ENCODE results near the gene MEF2D.
A peak's percentile ranks its signal among the peaks of the same experiment; 100 is the strongest.

Gene MEF2D

DNA sequence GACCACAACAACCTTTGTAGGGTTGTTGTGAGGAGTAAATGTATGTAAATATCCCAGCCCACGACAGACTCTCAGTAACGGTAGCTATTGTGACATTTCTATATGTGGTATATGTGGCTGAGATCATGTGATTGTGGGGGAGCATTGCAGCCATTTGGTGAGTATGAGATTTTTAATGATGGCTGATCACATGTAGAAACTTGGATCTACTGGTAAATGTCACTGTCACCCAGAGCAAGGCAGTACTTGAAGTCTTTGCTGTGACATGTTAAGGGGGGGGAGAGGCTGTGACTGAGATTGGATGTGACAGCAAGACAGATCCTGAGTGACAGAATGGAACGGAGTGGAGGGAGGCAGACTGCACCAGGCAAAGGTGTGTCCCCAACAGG is 23.9 kb upstream of the MEF2D start:
- DNase-seq (ENCODE audit: low read depth), result no peak

DNA sequence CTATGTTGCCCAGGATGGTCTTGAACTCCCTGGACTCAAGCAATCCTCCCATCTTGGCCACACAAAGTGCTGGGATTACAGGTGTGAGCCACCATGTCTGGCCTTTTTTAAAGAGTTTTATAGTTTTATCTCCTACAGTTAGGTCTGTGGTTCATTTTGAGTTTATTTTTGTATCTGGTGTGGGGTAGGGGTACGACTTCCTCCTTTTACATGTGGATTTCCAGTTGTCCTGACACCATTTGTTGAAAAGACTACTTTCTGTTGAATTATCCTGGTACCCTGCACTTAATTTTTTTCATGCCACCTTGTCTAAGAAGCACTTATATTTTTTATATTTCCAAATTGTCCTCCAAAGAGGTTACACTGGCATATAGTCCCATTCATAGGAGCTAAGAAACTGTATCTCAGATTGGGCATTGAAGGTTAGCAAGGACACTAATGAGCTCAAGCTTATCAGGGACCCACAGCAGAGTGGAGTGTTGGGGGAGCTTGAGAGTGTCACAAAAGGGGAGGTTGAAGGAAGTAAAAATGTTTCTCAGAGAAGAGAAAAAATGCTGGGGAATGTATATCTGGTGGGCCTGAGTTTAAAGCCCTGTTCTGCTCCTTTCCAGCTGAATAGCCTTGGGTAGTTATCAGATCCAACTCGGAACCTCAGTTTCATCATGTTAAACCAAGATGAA is 23.4 kb upstream of the MEF2D start:
- no peak for DNase-seq (ENCODE audit: low read depth)

DNA sequence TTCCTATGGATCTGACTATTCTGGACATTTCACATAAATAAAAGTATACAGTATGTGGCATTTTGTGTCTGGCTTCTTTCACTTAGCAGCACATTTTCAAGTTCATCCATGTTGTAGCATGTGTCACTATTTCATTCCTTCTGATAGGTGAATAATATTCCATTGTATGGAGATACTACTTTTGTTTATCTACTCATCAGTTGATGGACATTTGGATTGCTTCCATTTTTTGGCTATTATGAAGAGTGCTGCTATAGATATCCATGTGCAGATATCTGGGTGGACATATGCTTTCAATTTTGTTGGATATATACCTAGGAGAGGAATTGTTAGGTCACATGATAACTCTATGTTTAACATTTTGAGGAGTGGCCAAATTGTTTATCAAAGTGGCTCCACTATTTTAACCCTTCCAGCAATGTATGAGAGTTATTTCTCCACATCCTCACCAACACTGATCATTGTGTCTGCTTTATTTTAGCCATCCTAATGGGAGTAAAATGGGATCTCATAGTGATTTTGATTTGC is 21.9 kb upstream of the MEF2D start:
- DNase-seq (ENCODE audit: low read depth), result no peak

DNA sequence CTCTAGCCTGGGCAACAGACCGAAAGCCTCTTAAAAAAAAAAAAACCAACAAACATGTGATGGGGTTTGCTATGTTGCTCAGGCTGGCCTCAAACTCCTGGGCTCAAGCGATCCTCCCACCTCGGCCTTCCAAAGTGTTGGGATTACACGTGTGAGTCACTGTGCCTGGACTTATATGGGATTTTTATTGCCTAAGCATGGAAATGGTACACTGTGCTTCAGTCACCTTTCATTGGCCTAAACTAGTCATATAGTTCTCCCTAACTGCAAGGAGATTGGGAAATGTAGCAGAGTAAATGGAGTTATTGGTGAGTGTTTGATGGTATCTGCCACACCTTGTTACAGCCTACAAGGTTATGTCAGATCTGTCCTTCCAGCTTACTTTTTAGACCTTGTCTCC is 17.2 kb upstream of the MEF2D start:
- no peak for DNase-seq (ENCODE audit: low read depth)

DNA sequence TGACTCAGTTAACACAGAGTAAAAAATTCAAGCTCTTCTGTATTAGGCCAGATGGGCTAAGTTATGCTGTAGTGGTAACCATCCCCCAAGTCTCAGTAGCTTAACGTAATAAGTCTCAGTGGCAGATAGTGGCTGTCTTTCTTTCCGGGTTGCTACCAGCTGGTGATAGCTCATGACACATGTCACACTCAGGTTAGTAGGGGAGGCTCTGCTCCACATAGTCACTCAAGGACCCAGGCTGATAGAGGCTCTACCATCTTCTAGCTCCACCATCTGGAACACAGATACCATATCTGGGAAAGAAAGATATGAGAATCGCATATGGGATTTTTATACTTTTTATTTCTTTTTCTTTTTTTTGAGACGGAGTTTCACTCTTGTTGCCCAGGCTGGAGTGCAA is 16.2 kb upstream of the MEF2D start:
- no peak for DNase-seq (ENCODE audit: low read depth)

DNA sequence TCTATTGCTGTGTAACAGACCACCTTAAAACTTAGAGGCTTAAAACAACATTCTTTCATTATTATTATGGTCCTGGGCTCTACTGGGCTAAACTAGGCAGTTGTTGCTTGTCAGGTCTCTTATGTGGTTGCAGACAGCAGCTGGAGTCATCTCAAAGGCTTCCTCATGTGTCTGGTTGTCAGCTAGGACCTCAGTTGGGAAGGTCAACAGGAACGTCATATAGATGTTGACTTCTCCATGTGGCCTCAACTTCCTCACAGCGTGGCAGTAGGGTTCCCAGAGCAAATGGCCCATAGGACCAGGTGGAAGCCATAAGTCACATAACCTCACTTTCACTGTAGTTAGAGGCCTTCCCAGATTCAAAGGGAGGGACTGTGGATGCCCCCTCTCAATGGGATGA is 15.4 kb upstream of the MEF2D start:
- no peak for DNase-seq (ENCODE audit: low read depth)

DNA sequence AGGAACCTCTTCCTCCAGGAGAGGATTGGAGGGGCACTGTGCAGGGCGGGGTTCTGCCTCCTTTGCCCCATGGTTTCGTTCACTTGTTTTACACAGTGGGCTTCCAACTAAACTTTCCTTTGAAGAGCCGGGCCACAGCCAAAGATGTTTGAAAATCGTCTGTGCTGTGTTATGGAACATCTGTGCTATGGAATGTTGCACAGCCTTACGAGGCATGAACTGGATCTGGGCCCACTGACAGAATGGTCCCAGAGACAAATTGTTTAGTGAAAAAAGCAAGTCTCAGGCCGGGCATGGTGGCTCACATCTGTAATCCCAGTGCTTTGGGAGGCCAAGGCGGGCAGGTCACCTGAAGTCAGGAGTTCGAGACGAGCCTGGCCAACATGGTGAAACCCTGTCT is 12.6 kb upstream of the MEF2D start:
- DNase-seq (ENCODE audit: low read depth), result no peak

DNA sequence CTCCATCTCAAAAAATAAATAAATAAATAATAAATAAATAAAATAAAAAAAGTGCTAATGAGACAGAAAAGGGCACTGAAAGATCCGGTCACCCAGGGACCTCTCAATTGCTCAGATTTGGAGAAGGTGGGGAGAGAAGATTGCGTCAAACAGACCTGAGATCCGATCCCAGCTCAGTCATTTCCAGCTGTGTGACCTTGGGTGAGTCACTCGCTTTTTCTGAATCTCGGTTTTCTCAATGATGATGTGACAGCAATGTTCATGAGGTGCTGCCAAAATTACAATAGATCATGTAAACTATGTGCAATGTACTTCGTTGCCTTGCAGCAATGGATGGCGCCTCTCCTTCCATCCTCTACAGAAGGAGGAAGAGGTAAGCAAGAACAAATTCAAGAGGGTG is 11.1 kb upstream of the MEF2D start:
- no peak for DNase-seq (ENCODE audit: low read depth)

DNA sequence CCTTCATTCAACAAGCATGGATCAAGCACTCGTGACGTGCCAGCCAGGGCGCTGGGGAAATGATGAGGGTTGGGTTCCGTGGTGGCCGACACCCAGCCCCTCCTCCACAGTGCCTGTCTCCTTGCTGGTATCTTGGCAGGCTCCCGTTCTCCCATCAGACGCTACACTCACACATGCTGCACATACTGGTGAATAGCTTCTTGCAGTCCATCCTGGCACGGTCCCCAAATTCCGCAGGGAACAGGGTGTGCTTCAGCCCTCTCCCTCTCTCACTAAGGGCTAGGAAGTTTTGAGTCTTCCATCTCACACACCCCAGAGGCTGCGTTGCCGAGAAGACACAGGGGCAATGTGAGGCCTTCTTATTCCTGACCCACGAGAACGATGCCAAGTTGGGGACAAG is 10.1 kb upstream of the MEF2D start:
- DNase-seq (ENCODE audit: low read depth), result no peak

DNA sequence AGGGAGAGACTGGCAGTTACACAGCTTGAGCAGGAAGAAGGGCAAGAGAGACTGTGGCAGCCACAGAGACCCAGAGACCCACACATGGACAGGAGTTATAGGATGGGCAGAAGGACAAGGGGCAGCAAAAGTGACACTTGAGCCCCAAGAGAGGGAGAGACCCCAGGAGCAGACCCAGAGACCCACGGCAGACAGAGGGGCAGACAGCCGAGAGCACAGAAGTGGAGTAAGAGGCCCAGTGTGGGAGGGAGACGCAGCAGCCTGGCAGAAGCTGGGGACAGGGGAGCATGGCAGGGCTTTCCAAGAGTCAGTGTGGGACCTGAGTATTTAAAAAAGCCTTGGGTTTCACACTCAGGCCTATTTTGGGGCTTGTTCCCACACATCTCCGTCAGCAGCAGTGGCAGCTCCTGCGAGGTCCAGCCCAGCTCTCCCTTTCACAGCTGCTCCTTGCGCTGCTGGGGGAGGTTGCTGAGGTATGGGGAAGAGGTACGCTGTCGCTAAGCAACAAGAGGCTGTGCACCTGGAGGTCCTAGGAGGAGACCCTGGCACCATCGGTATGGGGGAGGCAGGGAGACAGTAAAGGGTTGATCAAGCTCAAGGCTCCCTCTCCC is 9.0 kb upstream of the MEF2D start:
- no peak for DNase-seq (ENCODE audit: low read depth)

DNA sequence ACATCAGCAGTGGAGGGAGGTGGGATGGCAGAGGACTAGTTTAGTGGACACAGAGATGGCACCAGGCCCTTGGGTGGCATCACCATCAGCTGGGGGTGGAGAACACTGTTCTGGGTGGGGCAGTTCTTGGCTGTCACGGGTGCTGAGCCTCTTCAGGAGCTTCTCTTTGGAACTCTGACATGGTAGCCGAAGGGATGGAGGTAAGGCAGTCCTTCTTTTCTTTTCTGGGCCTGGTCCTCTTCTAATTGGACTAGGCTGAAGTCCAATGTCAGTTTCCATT is 8.3 kb upstream of the MEF2D start:
- DNase-seq (ENCODE audit: low read depth), result no peak

DNA sequence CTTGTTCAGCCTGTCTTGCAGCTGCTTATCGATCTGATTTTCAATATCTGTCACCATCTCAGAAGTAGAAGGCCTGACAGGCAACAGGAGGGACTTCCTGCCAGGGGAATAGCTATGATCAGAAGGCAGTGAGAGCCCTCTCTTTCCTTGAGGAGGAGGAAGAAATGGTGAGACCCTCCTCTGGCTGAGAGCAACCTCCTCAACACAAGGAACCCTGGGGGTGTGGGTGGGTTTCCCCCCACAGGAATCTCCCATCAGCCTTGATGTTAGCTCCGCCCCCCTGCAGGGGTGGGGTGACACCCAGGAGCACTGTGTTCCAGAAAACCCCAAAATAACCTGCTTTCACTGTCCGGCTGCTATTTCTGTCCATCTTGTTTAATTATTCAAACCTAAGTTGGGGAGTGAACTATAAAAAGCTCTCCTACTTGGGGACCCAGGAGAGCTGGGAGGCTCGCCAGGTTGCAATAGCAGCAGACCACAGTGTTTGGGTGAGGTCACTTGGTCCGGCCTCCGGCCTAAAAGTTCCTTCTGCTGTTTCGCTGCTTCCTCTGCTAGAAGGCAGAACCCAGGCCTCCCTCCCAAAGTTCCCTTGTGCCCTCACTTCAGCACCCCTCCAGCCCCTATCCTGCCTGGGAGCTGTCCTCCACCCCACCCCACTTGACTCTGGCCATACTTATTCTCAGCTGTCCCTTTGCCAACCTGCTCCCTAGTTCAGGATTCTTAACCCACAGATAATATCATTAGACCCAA is 7.8 kb upstream of the MEF2D start:
- DNase-seq (ENCODE audit: low read depth), result no peak

DNA sequence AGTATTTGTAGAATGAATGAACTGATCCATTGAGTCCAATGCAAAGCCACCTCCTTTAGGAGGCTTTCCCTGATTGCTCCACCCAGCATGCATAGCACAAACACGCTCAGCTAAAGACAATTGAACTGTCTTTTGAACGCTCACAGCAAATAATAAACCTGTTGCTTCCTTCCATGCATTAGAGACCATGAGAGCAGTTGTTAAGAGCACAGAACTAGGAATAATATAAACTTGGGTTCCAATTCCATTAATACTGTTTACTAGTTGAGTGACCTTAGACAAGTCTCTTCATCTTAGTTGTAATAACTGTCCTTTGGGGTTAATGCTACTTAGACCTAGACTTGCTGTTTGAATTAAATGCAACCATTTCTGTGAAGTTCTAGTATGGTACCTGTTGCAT is 5.9 kb upstream of the MEF2D start:
- no peak for DNase-seq (ENCODE audit: low read depth)

DNA sequence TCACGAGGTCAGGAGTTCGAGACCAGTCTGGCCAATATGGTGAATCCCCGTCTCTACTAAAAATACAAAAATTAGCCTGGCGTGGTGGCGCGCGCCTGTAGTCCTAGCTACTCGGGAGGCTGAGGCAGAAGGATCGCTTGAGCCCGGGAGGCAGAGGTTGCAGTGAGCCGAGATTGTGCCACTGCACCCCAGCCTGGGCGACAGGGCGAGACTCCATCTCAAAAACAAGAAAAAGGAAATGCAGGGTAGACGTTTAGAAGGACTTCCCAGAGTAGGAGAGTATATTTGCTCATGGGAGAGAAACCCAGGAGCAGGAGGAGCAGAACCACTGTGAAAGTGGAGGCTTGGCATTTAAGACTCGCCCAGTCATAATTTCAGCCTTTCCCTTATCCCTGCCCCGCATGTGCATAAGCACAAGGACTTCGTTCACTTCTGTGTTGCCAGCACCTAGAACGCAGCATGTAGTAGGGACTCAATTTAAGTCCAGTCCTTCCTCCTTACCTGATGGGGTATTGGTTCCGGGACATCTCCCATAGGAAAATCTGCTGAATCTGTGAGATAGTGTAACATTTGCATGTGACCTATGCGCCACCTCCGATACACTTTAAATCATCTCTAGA is 5.2 kb upstream of the MEF2D start:
- no peak for DNase-seq (ENCODE audit: low read depth)

DNA sequence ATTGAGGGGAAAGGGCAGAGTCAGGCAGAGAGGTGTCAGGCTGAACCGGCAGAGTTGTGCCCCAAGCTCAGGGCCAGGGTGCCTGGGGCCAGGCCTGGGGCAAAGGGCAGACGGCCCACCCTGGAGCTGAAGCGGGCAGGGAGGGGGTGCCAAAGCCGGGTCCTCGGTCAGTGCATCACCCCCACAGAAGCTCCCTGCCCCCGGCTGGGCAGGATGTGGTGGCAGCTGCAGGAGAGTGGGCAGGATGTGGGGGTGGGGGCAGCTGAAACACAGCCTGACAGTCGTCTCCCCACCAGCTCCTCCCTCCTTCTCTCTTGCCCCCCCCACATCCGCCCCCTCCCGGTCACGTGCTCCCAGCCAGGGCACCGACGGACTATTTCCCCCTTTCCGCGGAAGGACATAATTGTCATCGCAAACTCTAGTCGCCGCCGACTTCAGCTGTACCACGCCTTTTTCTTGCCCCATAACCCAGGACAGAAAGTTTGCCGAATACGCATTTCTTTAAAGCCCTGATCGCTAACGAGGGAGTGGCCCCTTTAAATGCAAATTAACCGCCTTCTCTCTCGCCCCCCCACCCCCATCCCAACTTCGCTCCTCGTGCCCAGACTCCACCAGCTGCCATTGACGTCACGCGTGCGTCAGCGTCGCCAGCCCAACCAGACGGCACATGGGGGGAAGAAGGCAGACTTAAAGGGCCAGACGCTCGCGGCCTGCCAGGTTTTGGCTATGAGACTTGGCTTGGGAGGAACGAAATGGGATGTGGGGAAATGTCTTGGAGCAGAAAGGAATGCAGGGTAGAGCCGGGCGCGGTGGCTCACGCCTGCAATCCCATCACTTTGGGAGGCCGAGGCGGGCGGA is 4.5 kb upstream of the MEF2D start:
- peak; percentile 94 for DNase-seq (ENCODE audit: low read depth)

DNA sequence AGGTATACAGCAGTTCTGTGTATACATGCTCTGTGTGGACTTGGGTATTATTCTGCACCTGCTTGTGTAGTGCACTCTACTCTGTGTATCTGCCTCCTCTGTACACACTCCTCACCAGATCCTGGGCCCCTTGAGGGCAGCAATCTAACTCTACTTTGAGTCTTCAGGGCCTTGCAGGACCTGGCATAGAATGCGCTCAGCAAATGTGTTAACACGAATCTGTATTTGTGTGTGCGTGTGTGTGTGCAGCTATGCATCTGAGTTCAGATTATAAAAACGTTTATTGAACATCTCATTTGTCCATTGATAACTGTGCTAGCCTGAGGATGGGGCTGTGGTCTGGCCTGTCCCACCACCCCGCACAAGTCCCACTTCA is 3.9 kb upstream of the MEF2D start:
- no peak for DNase-seq (ENCODE audit: low read depth)

DNA sequence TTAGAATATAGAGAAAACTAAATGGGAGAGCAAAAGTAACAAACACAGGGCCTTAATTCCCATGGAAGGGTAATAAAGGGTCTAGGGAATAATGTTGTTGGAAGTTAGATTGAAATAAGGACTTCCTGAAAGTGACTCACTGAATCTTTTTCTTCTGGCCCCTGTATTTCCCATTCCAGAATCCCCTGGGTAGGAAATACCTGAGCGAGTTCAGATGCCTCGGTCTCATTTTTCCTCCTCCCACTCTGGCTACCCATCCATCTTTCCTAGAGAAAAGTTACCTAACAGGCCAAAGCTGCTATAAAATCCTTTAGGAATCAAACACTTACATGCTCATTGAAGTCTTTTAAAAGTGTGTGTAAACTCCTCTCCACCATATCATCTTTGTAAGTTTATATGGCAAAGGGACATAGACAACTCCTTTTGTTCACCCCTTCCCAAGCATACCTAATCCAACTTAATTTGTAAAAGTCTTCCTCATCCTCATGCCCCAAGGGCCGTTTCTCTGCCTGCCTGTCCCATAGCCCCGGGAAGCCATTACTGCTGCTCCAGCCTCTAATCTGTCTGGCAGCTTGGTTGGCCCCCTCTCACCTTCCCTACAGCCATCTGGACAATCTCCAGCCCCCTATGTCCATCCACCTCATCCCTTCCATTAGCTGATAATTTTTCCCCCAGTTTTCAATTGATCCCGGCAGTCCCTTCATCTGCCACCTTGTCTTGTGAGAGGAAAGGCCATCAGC is 3.3 kb upstream of the MEF2D start:
- DNase-seq (ENCODE audit: low read depth), result no peak

DNA sequence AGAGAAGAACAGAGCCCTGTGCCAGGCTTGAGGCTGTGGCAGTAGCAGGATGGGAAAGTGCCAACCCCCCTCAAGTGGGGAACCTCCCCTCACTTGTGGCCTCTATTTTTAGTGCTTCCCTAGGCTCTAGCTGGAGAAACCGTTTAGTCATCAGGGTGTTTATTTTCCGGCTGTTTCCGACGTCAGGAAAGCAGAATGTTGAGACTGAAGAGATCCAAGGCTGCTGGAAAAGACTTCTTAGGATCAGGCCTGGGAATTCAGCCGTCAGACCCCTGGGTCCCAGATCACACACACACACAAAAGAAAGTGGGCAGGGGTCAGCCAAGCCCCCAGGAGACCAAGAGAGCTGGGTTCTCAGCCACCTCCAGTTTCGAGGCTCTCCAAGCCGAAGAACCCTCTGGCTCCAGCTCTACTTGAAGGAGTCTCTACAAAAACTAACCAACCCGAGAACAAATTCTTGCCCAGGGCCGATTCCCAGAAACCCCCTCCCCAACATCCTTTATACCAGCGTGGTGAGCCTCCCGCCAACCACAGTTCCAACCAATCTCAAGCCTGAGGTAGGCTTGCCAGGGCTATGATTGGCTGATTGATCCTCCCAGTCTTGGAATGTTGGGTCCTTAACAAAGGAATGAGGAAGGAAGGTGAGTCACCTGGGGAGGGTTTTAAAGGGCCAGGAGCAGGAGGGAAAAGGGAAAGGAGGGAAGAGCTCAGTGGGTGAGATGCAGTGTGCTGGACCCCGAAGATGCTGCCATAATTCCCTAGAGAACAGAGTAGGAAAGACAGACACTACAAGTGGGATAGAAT is 2.5 kb upstream of the MEF2D start:
- DNase-seq (ENCODE audit: low read depth), result no peak

DNA sequence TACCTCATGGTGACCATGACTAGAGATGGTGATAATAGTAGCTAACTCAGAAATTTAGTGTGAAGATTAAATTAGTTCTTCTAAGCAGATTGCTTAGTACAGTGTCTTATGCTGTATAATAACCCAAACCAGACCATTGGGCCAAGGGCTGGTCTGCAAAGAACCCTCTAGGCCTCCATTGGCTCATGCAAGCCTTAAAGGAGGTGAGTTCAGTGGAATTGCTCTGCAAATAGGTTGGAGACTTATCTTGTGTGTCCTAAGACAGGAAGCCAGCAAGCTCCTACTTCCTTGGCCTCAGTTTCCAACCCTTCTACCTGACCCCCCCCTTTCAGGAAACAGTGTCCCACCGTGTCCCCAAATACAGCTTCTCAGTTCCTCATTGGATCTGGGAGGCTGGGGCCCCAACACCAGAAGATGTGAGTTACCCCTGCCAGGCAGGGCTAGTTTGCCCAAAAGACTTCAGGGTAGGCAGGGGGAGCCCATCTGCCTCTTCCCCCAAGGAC is 1.9 kb upstream of the MEF2D start:
- no peak for DNase-seq (ENCODE audit: low read depth)

DNA sequence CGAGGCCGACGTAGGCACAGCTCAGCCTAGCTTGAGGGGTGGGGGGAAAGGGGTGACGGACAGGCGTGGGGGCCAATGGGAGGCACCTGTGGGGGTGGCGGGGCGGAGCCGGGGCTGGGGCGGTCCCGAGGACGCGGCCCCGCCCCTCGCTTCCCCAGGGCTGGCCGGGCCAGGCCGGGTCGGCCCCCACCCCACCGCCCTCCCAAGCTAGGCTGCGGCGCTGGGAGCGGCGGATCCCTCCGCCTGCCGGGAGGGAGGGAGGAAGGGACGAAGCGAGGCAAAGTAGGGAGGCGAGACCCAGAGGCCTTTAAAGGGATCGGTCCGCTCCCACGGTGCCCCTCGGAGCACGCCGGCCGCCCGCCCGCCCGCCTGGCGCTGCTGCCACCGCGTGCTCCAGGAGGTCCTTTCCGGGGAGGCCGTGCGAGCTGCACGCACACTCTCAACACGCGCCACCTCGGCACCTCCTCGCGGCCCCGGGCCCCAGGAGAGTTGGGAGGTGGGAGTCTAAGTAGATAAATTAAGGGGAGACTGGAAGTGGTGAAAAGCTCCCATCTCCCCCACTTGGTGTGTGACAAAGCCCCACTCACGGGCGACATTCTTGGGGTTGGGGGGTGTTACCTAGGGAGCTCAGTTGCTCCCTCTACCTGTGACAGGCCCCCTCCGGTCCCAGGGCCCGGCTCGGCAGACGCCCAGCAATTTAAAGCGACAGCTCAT is 375 bp upstream of the MEF2D start:
- peak; percentile 89 for DNase-seq (ENCODE audit: low read depth)
